KMS-11 (cell line): ENCODE results near the gene ODAD2.

ENCODE experiments used
- H2AFZ ChIP-seq: fragments of 200-600 bp; sonication (generic); 2 replicates; pipeline ENCODE4 v1.6.1; 2016; ENCODE audit warnings: antibody characterized with exemption, mixed run types, low read depth
- H3K27ac ChIP-seq: fragments of 200-600 bp; sonication (generic); 2 replicates; pipeline ENCODE4 v1.6.1; 2016; ENCODE audit warnings: mild to moderate bottlenecking, mixed run types
- H3K27me3 ChIP-seq: fragments of 200-600 bp; sonication (generic); 2 replicates; pipeline ENCODE4 v1.6.1; 2017; ENCODE audit warnings: mild to moderate bottlenecking, low read depth, mixed run types, moderate library complexity; ENCODE audit not compliant: insufficient read depth
- H3K36me3 ChIP-seq: fragments of 200-600 bp; sonication (generic); 2 replicates; pipeline ENCODE4 v1.6.1; 2017; ENCODE audit warnings: mild to moderate bottlenecking, mixed run types; ENCODE audit not compliant: insufficient read depth
- H3K4me1 ChIP-seq: fragments of 200-600 bp; sonication (generic); 2 replicates; pipeline ENCODE4 v1.6.1; 2016; ENCODE audit warnings: mild to moderate bottlenecking, low read depth, mixed run types; ENCODE audit not compliant: poor library complexity, severe bottlenecking
- H3K4me2 ChIP-seq: fragments of 200-600 bp; sonication (generic); 2 replicates; pipeline ENCODE4 v1.7.0; 2016; ENCODE audit warnings: mild to moderate bottlenecking, mixed run types
- H3K4me3 ChIP-seq: fragments of 200-600 bp; sonication (generic); IDR thresholded peaks from 2 replicates; pipeline ENCODE4 v1.6.1; 2017; ENCODE audit warnings: low read depth, low read length, mixed read lengths; ENCODE audit not compliant: insufficient read depth
- H3K79me2 ChIP-seq: fragments of 200-600 bp; sonication (generic); 2 replicates; pipeline ENCODE4 v1.6.1; 2016; ENCODE audit warnings: low read depth, mixed run types; ENCODE audit not compliant: insufficient read depth
- H3K9ac ChIP-seq: fragments of 200-600 bp; sonication (generic); 2 replicates; pipeline ENCODE4 v1.6.1; 2016; ENCODE audit warnings: mild to moderate bottlenecking, mixed run types
- H4K20me1 ChIP-seq: fragments of 200-600 bp; sonication (generic); 2 replicates; pipeline ENCODE4 v1.6.1; 2016; ENCODE audit warnings: mild to moderate bottlenecking, mixed run types; ENCODE audit not compliant: insufficient read depth
- CTCF ChIP-seq: fragments of 200-600 bp; sonication (generic); conservative IDR thresholded peaks from 2 replicates; pipeline ENCODE4 v1.6.1; 2017; ENCODE audit warnings: low read depth, mild to moderate bottlenecking, antibody characterized with exemption, low read length, moderate library complexity, mixed read lengths

The ODAD2 gene

GRCh38 chr10:27816320-27816719 is 182.6 kb downstream of the ODAD2 start:
- Histone ChIP-seq H2AFZ (no peak overlapping the region), H3K36me3 (no peaks in the 10 kb centered on the region), H3K4me2 (no peak overlapping the region), H3K4me1 (no peaks in the 10 kb centered on the region), H3K79me2 (no peaks in the 10 kb centered on the region), H3K4me3 (no peak overlapping the region), H3K27ac (no peak overlapping the region), H3K27me3 (no peaks in the 10 kb centered on the region), H4K20me1 (no peaks in the 10 kb centered on the region), H3K9ac (no peak overlapping the region)
- TF ChIP-seq CTCF, result no peak

- TF ChIP-seq CTCF, result no peak
Measured at GRCh38 chr10:27815846-27816245, 183.0 kb downstream of the ODAD2 start.

GRCh38 chr10:27815261-27815660 is 183.6 kb downstream of the ODAD2 start:
- Histone ChIP-seq H3K4me3 (no peak overlapping the region), H3K36me3 (no peaks in the 10 kb centered on the region), H3K27me3 (no peaks in the 10 kb centered on the region), H3K79me2 (no peaks in the 10 kb centered on the region), H3K4me2 (no peak overlapping the region), H3K4me1 (no peaks in the 10 kb centered on the region), H3K9ac (no peak overlapping the region), H4K20me1 (no peaks in the 10 kb centered on the region), H3K27ac (no peak overlapping the region), H2AFZ (no peak overlapping the region)
- TF ChIP-seq CTCF, result no peak

More at GRCh38 chr10:27815846-27816245, 183.0 kb downstream of the ODAD2 start:
- Histone ChIP-seq H3K4me1 (no peaks in the 10 kb centered on the region), H3K27me3 (no peaks in the 10 kb centered on the region), H3K36me3 (no peaks in the 10 kb centered on the region), H4K20me1 (no peaks in the 10 kb centered on the region), H2AFZ (no peak overlapping the region), H3K79me2 (no peaks in the 10 kb centered on the region), H3K4me3 (no peak overlapping the region), H3K9ac (no peak overlapping the region), H3K4me2 (no peak overlapping the region), H3K27ac (no peak overlapping the region)

- no peaks in the 10 kb centered on the region for H4K20me1 ChIP-seq
- no peak for TF ChIP-seq CTCF
- no peak overlapping the region for H3K4me2 ChIP-seq
- H3K36me3 ChIP-seq, result no peaks in the 10 kb centered on the region
- no peak overlapping the region for H3K4me3 ChIP-seq
- H2AFZ ChIP-seq, result no peak overlapping the region
- H3K27ac ChIP-seq, result no peak overlapping the region
- H3K9ac ChIP-seq, result no peak overlapping the region
- no peaks in the 10 kb centered on the region for H3K27me3 ChIP-seq
- H3K79me2 ChIP-seq, result no peaks in the 10 kb centered on the region
- H3K4me1 ChIP-seq, result no peaks in the 10 kb centered on the region
Measured at GRCh38 chr10:27805180-27805579, 193.7 kb downstream of the ODAD2 start.
